HG03095 (cell line): ENCODE data around the gene FAM118B.
"Not testable (repeated sequence)": the region's sequence is repeated elsewhere in the genome, so short reads cannot be mapped to it uniquely, and the experiment has no call there.

Source experiments
- ATAC-seq: cut with Tn5 transposase; IDR thresholded peaks from one replicate; pipeline ENCODE4 v1.9.1; 2021; ENCODE audit warnings: moderate library complexity; ENCODE audit not compliant: unreplicated experiment

The FAM118B gene

DNA sequence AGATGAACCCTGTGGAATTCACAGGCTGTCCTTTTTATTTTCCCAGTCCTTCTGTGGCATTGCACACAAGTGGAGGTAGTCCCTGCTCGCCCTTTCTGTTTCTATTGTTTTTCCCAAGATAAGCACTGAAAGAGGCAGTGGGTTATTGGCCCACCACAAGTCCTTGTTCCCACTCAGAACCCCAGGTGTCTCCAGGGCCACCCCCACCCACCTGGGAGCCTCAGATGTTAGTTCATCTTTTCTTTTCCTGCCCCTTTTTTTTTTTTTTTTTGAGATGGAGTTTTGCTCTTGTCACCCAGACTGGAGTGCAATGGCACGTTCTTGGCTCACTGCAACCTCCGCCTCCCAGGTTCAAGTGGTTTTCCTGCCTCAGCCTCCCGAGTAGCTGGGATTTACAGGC is 97.2 kb downstream of the FAM118B start:
- not testable (repeated sequence) for ATAC-seq

DNA sequence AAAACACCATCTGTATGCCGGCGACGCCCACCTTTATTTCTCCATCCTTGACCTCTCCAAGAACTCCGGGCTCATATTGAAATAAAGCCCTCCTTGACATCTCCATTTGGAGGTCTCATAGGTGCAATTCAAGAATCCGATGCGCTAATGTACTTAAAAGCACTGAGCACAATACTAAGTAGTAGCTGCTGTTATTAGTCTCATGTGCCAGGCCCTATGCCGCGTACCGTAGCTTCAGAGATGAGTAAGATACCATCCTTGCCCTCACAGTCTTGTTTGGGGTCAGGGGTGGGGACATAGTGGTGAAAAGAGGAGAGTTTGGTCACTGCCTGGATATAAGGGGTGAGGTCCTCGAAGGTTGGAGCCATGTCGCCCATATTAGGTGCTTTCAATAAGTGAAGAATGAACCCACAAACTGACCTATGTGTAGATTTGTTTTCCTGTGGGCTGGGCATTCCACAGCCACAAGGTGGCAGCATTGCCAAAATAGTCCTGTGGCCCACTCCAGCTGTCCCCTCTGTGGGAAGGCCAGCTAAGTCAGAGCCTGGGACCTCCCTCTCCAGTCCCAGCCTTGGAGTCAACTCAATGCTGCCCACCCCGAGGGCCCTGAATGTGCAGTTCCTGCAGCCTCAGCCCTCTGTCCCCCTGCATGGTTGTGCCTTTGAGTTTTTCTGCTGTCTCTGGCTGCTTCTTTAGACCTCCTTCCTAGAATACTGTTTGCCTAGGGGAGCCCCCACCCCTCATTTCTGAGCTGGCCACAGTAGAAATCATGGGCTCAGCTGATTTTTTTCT is 98.8 kb downstream of the FAM118B start:
- ATAC-seq = peak; percentile 31

DNA sequence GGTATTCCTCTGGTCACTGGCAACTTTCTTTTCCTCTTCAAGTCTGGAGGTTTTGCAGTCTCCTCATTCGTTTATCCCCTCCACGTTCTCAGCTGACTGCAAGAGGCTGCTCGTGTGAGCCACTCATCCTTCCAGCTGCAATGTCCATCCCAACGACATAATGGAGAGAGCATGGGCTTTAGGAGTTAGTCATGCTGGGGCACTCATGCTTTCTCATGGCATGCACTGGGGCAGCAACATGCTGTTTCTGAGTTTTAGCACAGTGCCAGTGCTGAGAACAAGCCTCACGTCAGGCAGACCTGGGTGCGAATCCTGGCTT is 99.4 kb downstream of the FAM118B start:
- no peak for ATAC-seq

DNA sequence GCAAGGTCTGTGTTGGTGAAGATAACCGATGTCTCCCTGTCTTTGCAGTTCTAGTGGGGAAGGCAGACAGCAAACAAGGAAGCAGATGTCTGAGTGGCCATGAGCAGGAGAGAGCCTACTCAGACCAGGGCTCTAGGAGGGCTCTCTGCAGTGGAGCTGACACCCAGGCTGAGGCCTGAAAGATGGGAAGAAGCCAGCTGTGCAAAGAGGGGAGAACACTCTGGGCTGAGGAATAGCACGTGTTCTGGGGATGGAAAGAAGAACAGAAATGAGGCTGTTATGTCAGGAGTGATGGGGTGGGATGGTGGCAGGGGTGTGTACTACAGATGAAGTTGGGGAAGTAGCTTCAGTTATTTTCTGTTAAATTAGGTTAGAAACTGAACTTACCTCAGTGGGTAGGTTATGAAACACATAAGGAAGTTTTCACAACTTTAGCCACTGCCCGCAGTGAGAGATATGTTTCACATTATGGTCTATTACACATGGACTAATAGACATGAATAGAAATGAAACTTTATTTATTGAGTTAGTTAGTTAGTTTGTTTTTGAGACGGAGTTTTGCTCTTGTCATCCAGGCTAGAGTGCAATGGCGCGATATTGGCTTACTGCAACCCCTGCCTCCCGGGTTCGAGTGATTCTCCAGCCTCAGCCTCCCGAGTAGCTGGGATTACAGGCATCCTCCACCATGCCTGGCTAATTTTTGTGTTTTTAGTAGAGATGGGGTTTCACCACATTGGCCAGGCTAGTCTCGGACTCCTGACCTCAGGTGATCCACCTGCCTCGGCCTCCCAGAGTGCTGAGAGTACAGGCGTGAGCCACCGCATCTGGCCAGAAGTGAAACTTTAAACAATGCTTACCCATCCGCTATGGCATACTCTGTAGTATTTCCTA is 100.1 kb downstream of the FAM118B start:
- ATAC-seq = peak; percentile 84
